IMR-90 (cell line): ENCODE data around the gene MYO1D. TPM values are rescaled to one million over a fixed set of nuclear protein-coding genes. Genes with fewer than 3 reads are reported as not detected.

Source experiments
- ATAC-seq: fragments of 200-7000 bp; cut with Tn5 transposase; 2 replicates; pipeline ENCODE4 v1.9.1; 2020; ENCODE audit warnings: low read depth, mild to moderate bottlenecking, moderate library complexity
- BruUV-seq: library from RNA; stranded (reverse); fragments of 400-500 nt; replicated peaks from 2 replicates; lab custom pipeline; 2021; lab: Mats Ljungman, UMichigan
- CTCF ChIA-PET: fragments of 300-600 bp; formaldehyde crosslinking; extraction: SDS; loops from one replicate; lab custom pipeline; 2021; ENCODE audit warnings: antibody characterized with exemption; lab: Yijun Ruan, JAX
- POLR2A ChIA-PET: fragments of 300-600 bp; sonication (Branson Sonifier 250); formaldehyde crosslinking; loops from one replicate; lab custom pipeline; 2022; ENCODE audit warnings: antibody characterized with exemption; ENCODE audit not compliant: unreplicated experiment; lab: Charles Lee
- DNase-seq: peaks from one replicate; pipeline ENCODE4 v3.0.0; 2013
- H2AFZ ChIP-seq: replicated peaks from 2 replicates; pipeline ENCODE3; 2013; ENCODE audit warnings: low read length, mild to moderate bottlenecking; ENCODE audit not compliant: poor library complexity
- H2AK5ac ChIP-seq: 2 replicates; pipeline ENCODE4 v1.6.1; 2013; ENCODE audit warnings: low read depth, low read length, inconsistent platforms
- H2AK9ac ChIP-seq: replicated peaks from 2 replicates; pipeline ENCODE3; 2013; ENCODE audit warnings: mild to moderate bottlenecking, low read depth, low read length, moderate library complexity; ENCODE audit not compliant: poor library complexity
- H2BK120ac ChIP-seq: 2 replicates; pipeline ENCODE4 v1.6.1; 2013; ENCODE audit warnings: low read depth, low read length, inconsistent platforms
- H2BK15ac ChIP-seq: 3 replicates; pipeline ENCODE4 v1.6.1; 2013; ENCODE audit warnings: low read depth, low read length, inconsistent platforms
- H2BK20ac ChIP-seq: 2 replicates; pipeline ENCODE4 v1.6.1; 2013; ENCODE audit warnings: low read depth, mild to moderate bottlenecking, inconsistent platforms, low read length, moderate library complexity
- H2BK5ac ChIP-seq: 2 replicates; pipeline ENCODE4 v1.6.1; 2013; ENCODE audit warnings: mild to moderate bottlenecking, low read depth, low read length, inconsistent platforms; ENCODE audit not compliant: poor library complexity, severe bottlenecking
- H3K14ac ChIP-seq: replicated peaks from 2 replicates; pipeline ENCODE4 v1.6.1; 2013; ENCODE audit warnings: low read depth, low read length, inconsistent platforms
- H3K18ac ChIP-seq: 2 replicates; pipeline ENCODE4 v1.6.1; 2013; ENCODE audit warnings: low read depth, low read length, control low read depth
- H3K23ac ChIP-seq: 2 replicates; pipeline ENCODE4 v1.6.1; 2013; ENCODE audit warnings: low read depth, low read length, inconsistent platforms
- H3K27ac ChIP-seq: 2 replicates; pipeline ENCODE4 v1.5.1; 2013; ENCODE audit warnings: mild to moderate bottlenecking, control low read depth, low read length; ENCODE audit not compliant: insufficient read depth
- H3K27me3 ChIP-seq: 2 replicates; pipeline ENCODE4 v1.6.1; 2013; ENCODE audit warnings: low read length; ENCODE audit not compliant: control insufficient read depth, insufficient read depth
- H3K36me3 ChIP-seq: 2 replicates; pipeline ENCODE4 v1.6.1; 2013; ENCODE audit warnings: low read length, mixed read lengths; ENCODE audit not compliant: control insufficient read depth, insufficient read depth
- H3K4ac ChIP-seq: 2 replicates; pipeline ENCODE4 v1.6.1; 2013; ENCODE audit warnings: low read depth, low read length, inconsistent platforms
- H3K4me1 ChIP-seq: 2 replicates; pipeline ENCODE4 v1.6.1; 2013; ENCODE audit warnings: low read length, mixed read lengths; ENCODE audit not compliant: control insufficient read depth, insufficient read depth
- H3K4me2 ChIP-seq: 2 replicates; pipeline ENCODE4 v1.6.1; 2013; ENCODE audit warnings: low read depth, mild to moderate bottlenecking, control low read depth, low read length, moderate library complexity
- H3K4me3 ChIP-seq: 2 replicates; pipeline ENCODE4 v1.5.1; 2013; ENCODE audit warnings: low read depth, mild to moderate bottlenecking, control low read depth, low read length, moderate library complexity; ENCODE audit not compliant: insufficient read depth
- H3K56ac ChIP-seq: 2 replicates; pipeline ENCODE4 v1.6.1; 2013; ENCODE audit warnings: low read length, inconsistent platforms; ENCODE audit not compliant: insufficient read depth; ENCODE audit errors: extremely low read depth
- H3K79me1 ChIP-seq, 2 experiments: 2 replicates each; pipeline ENCODE4 v1.6.1; 2013; ENCODE audit warnings: low read length in 2 of 2, inconsistent platforms in 1 of 2, low read depth in 1 of 2
- H3K9ac ChIP-seq: 2 replicates; pipeline ENCODE4 v1.6.1; 2013; ENCODE audit warnings: low read depth, low read length, control low read depth
- H3K9me1 ChIP-seq: 2 replicates; pipeline ENCODE4 v1.6.1; 2013; ENCODE audit warnings: low read length, inconsistent platforms; ENCODE audit not compliant: insufficient read depth
- H3K9me3 ChIP-seq: 2 replicates; pipeline ENCODE4 v1.6.1; 2013; ENCODE audit warnings: low read length; ENCODE audit not compliant: control insufficient read depth, insufficient read depth
- H4K20me1 ChIP-seq: 2 replicates; pipeline ENCODE4 v1.6.1; 2013; ENCODE audit warnings: low read length, inconsistent platforms; ENCODE audit not compliant: insufficient read depth
- H4K5ac ChIP-seq: 2 replicates; pipeline ENCODE4 v1.6.1; 2013; ENCODE audit warnings: mild to moderate bottlenecking, low read depth, low read length, control low read depth
- H4K8ac ChIP-seq, 2 experiments: 2 replicates each; pipeline ENCODE4 v1.6.1; 2013; ENCODE audit warnings: low read depth in 2 of 2, low read length in 2 of 2, control low read depth in 1 of 2, inconsistent platforms in 1 of 2
- H4K91ac ChIP-seq: 2 replicates; pipeline ENCODE4 v1.6.1; 2013; ENCODE audit warnings: low read depth, low read length, inconsistent platforms; ENCODE audit not compliant: insufficient read depth
- BHLHE40 ChIP-seq: fragments of 150-350 bp; IDR thresholded peaks from 2 replicates; pipeline ENCODE4 v1.6.1; 2016; ENCODE audit warnings: mild to moderate bottlenecking, low read depth, low read length
- CEBPB ChIP-seq: IDR thresholded peaks from 2 replicates; pipeline ENCODE4 v1.6.1; 2012; ENCODE audit warnings: low read depth, low read length, improper control_type of control experiment
- NFE2L2 ChIP-seq: fragments of 150-350 bp; IDR thresholded peaks from 2 replicates; pipeline ENCODE4 v1.6.1; 2016; ENCODE audit warnings: low read depth, mild to moderate bottlenecking, low read length
- RAD21 ChIP-seq: IDR thresholded peaks from 2 replicates; pipeline ENCODE4 v1.6.1; 2012; ENCODE audit warnings: low read length, improper control_type of control experiment
- RCOR1 ChIP-seq: IDR thresholded peaks from 2 replicates; pipeline ENCODE4 v1.6.1; 2012; ENCODE audit warnings: mild to moderate bottlenecking, low read length, improper control_type of control experiment; ENCODE audit not compliant: insufficient replicate concordance
- RFX5 ChIP-seq: IDR thresholded peaks from 2 replicates; pipeline ENCODE4 v1.8.0; 2012; ENCODE audit warnings: low read depth, mild to moderate bottlenecking, low read length, moderate library complexity
- USF2 ChIP-seq: fragments of 150-350 bp; IDR thresholded peaks from 2 replicates; pipeline ENCODE4 v1.6.1; 2017; ENCODE audit warnings: mild to moderate bottlenecking, antibody characterized with exemption, low read length, low read depth
- WGBS, 2 experiments: methylation state at CpG; one replicate each; pipeline versions ENCODE4 v1.1.5 to v1.1.7; 2013; ENCODE audit warnings: missing lambda C conversion rate in 2 of 2; ENCODE audit not compliant: insufficient read length in 1 of 2; ENCODE audit errors: extremely low coverage in 2 of 2; 5-methylcytosine and 5-hydroxymethylcytosine counted together
- dilution Hi-C: fragments of 300-500 bp; cut with HindIII; formaldehyde crosslinking; loops from one replicate; pipeline ENCODE4 v1.14.3; 2018; ENCODE audit warnings: low sequenced_read_pairs; ENCODE audit not compliant: unreplicated experiment
- in situ Hi-C: fragments of 300-500 bp; cut with MboI; formaldehyde crosslinking; loops from 3 replicates; pipeline ENCODE4 v1.14.3; 2019; ENCODE audit warnings: low sequenced_read_pairs, inconsistent platforms, mixed read lengths
- intact Hi-C: fragments of 100-400 bp; cut with micrococcal nuclease; formaldehyde crosslinking; loops from 2 replicates; pipeline ENCODE4 v1.10.0; 2022
- polyA plus RNA-seq, 3 experiments: library from polyadenylated mRNA; depleted of rRNA; stranded (reverse); fragments of >200 nt; gene quantifications; 2 replicates each; pipeline ENCODE4 v1.2.3, GENCODE V29; 2012; ENCODE audit warnings: low replicate concordance in 1 of 3
- total RNA-seq: library from RNA; depleted of rRNA; stranded (reverse); fragments of >200 nt; gene quantifications from 2 replicates; pipeline ENCODE4 v1.2.3, GENCODE V29; 2012

Gene MYO1D
- total and polyA plus RNA-seq, 2 of the 4 experiments (the other 2 are of a cell fraction) = 0.63 to 0.90 TPM

- H3K27ac ChIP-seq = no peak overlapping the region
- H2AFZ ChIP-seq = no peak overlapping the region
- H2BK20ac ChIP-seq = no peak overlapping the region
- no peak overlapping the region for H3K14ac ChIP-seq
- no TSS peak for BruUV-seq
- intact Hi-C loops (loop anchor here (5.0 kb wide), 1 partner anchor 169 kb away; no protein-coding TSS in a partner anchor), dilution Hi-C loops (no loop called here), in situ Hi-C loops (loop anchor here (25.0 kb wide), 1 partner anchor 274 kb away; no protein-coding TSS in a partner anchor)
- H3K18ac ChIP-seq = no peak overlapping the region
- no CpG with 5 or more reads among the region's 13 CpGs for WGBS, 2 experiments
- H3K9me3 ChIP-seq = no peaks in the 10 kb centered on the region
- no peak overlapping the region for H2BK5ac ChIP-seq
- H2AK9ac ChIP-seq = no peak overlapping the region
- H3K4me3 ChIP-seq = no peak overlapping the region
- H3K9ac ChIP-seq = no peak overlapping the region
- ChIA-PET POLR2A (no interaction called here), CTCF (no interaction called here)
- peaks cover 5% of the 10 kb centered on the region; the same call in 1 of the 2 replicates for H3K4me1 ChIP-seq
- TF ChIP-seq NFE2L2 (no peak), RAD21 (no peak), RCOR1 (no peak), CEBPB (no peak), BHLHE40 (no peak), RFX5 (no peak), USF2 (no peak)
- H2AK5ac ChIP-seq = no peak overlapping the region
- H4K91ac ChIP-seq = no peak overlapping the region
- no peak overlapping the region for H2BK120ac ChIP-seq
- H3K79me1 ChIP-seq = peaks cover 0 to 6% of the 10 kb centered on the region in 2 experiments; a peak in 2 of 4 replicates
- ATAC-seq = no peak
- H3K23ac ChIP-seq = no peak overlapping the region
- no peak overlapping the region for H3K4me2 ChIP-seq
- H2BK15ac ChIP-seq = no peak overlapping the region
- H3K56ac ChIP-seq = no peak overlapping the region
- H3K9me1 ChIP-seq = peaks cover 10% of the 10 kb centered on the region
- no peak overlapping the region for H3K4ac ChIP-seq
- no peak for DNase-seq
- H4K8ac ChIP-seq = no peak overlapping the region
- peaks cover 4% of the 10 kb centered on the region; the same call in 1 of the 2 replicates for H4K20me1 ChIP-seq
- H3K36me3 ChIP-seq = peaks cover 2% of the 10 kb centered on the region; the same call in 1 of the 2 replicates
- no peak overlapping the region for H4K5ac ChIP-seq
- no peaks in the 10 kb centered on the region for H3K27me3 ChIP-seq
Observed at GRCh38 chr17:32488604-32489180, 388.2 kb downstream of the MYO1D start.
